SH-SY5Y (cell line): ENCODE measurements around the gene CTNNA1.

Experiments
- GATA2 ChIP-seq: IDR thresholded peaks from 2 replicates; pipeline ENCODE4 v1.6.1; 2011; ENCODE audit warnings: mild to moderate bottlenecking, low read depth, low read length
- GATA3 ChIP-seq: IDR thresholded peaks from 2 replicates; pipeline ENCODE4 v1.6.1; 2011; ENCODE audit warnings: low read depth, mild to moderate bottlenecking, low read length, moderate library complexity

The CTNNA1 gene, protein sequence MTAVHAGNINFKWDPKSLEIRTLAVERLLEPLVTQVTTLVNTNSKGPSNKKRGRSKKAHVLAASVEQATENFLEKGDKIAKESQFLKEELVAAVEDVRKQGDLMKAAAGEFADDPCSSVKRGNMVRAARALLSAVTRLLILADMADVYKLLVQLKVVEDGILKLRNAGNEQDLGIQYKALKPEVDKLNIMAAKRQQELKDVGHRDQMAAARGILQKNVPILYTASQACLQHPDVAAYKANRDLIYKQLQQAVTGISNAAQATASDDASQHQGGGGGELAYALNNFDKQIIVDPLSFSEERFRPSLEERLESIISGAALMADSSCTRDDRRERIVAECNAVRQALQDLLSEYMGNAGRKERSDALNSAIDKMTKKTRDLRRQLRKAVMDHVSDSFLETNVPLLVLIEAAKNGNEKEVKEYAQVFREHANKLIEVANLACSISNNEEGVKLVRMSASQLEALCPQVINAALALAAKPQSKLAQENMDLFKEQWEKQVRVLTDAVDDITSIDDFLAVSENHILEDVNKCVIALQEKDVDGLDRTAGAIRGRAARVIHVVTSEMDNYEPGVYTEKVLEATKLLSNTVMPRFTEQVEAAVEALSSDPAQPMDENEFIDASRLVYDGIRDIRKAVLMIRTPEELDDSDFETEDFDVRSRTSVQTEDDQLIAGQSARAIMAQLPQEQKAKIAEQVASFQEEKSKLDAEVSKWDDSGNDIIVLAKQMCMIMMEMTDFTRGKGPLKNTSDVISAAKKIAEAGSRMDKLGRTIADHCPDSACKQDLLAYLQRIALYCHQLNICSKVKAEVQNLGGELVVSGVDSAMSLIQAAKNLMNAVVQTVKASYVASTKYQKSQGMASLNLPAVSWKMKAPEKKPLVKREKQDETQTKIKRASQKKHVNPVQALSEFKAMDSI

GRCh38 chr5:138752951-138753793 is at the start of gene CTNNA1:
TSS of gene CTNNA1 (plus strand) at chr5:138753425. CDS start at chr5:138781925, 28,500 bp downstream.
- TF ChIP-seq GATA2 (no peak), GATA3 (no peak)

DNA sequence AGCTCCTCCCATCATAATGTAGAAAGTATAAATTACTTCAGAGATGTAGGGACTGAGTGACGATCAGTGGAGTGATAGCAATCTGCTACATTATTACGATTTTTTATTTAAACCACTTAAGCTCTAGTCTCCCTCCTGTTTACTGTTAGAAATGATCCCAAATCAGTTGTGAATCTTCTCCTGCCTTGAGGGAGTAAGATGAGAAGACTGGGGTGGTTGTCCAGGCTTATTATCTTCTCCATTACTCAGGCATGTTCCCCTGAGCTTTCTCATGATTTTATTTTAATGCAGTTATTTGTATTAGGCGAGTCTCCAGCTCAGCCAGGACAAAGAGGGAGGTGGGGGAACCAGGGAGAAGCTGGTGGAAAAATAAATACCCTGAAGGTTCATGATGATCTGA is 48.2 kb upstream of the CTNNA1 start:
- TF ChIP-seq GATA2 (peak; percentile 93), GATA3 (peak; percentile 93)

- TF ChIP-seq GATA3 = no peak
- TF ChIP-seq GATA2 = no peak
Observed at GRCh38 chr5:138705567-138705966, 47.7 kb upstream of the CTNNA1 start.

GRCh38 chr5:138706655-138707480 is 46.4 kb upstream of the CTNNA1 start:
- TF ChIP-seq GATA2 (no peak), GATA3 (no peak)

- no peak for TF ChIP-seq GATA3
- TF ChIP-seq GATA2 = no peak
Observed at GRCh38 chr5:138708791-138709190, 44.4 kb upstream of the CTNNA1 start.

DNA sequence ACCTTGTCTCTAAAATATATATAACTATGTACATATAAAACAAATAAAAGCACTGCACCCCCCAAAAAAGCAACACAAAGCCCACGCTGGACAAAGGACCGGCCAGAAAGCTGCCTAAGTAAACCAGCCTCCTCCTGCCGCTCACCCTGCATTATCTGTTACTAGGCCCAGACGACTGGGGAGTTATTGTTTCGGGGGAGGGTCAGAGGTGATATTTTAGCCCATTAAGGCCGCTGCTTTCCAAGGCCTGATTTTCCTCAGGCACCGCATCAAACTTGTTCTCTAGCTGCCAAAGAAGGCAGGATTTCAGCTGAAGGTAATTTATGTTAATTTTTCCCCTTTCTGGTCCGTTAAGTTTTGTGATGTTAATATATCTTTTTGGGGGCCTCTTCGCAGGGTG is 44.0 kb upstream of the CTNNA1 start:
- TF ChIP-seq GATA2 (no peak), GATA3 (no peak)

- TF ChIP-seq GATA3 (no peak), GATA2 (no peak)
Observed at GRCh38 chr5:138711087-138711486, 42.1 kb upstream of the CTNNA1 start.

DNA sequence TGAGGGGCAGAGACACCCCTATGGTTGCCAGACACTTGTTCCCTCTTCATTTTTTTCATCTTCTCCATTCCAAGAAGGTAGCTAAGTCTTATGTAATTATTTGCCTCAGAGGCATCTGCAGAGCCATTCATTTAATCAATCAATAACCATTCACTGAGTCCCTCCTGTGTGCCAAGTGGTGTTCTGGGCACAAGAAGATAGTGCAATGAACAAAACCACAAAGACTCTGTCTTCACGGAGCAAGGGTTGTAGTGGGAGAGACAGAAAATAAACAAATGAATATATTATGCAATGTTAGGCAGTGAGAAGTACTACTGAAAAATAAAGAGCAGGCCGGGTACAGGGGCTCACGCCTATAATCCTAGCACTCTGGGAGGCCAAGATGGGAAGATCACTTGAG is 41.4 kb upstream of the CTNNA1 start:
- TF ChIP-seq GATA2 (no peak), GATA3 (no peak)

- TF ChIP-seq GATA3 (no peak), GATA2 (no peak)
Observed at GRCh38 chr5:138712324-138712723, 40.9 kb upstream of the CTNNA1 start.

DNA sequence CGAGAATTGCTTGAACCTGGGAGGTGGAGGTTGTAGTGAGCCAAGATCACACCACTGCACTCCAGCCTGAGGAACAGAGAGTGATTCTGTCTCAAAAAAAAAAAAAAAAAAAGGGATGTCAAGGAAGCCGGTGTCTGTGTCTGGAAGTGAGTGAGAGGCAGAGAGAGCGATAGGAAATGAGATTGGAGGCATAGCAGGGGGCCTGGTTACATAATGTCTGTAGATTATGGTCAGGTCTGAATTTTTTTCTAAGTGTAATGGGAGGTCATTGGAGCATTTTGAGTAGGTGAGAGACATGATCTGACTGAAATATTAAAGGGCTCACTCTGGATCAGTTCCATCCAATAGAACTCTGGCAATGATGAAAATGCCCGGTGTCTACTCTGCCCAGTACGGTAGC is 40.4 kb upstream of the CTNNA1 start:
- TF ChIP-seq GATA2 (no peak), GATA3 (no peak)

- no peak for TF ChIP-seq GATA2
- no peak for TF ChIP-seq GATA3
Observed at GRCh38 chr5:138713247-138713646, 40.0 kb upstream of the CTNNA1 start.

GRCh38 chr5:138714694-138715093 is 38.5 kb upstream of the CTNNA1 start:
- TF ChIP-seq GATA2 (no peak), GATA3 (no peak)

DNA sequence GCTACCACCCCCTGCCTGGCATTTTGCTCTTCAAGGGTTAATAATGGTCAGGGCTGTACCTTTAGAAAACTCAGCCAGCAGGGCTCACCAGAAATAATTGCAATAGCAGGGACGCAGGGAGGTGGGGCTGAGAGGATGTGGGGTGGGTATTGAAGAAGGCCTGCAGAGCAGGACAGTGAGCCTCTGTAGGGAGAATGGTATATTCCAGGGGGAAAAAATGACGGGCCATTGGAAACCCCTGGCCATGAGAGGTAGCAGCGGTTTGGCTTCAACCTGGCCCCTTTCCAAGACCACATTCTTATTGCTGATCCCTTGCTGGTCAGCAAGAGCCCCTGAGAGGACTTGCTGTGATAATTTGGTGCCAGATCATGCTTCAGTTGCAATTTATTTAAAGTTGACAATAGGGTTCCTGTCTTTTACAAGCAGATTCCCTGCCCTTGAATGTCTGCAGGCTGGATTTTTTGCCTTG is 36.7 kb upstream of the CTNNA1 start:
- TF ChIP-seq GATA2 (no peak), GATA3 (no peak)

- TF ChIP-seq GATA3 = no peak
- no peak for TF ChIP-seq GATA2
Observed at GRCh38 chr5:138717399-138717798, 35.8 kb upstream of the CTNNA1 start.
